SU-DHL-6 (cell line): Measurements from ENCODE around the gene HSPA12B.

Source experiments
- H2AFZ ChIP-seq: fragments of 200-600 bp; sonication (generic); 2 replicates; pipeline ENCODE4 v1.6.1; 2014; ENCODE audit warnings: low read depth, mild to moderate bottlenecking, moderate library complexity, mixed read lengths, antibody characterized with exemption, low read length; ENCODE audit not compliant: severe bottlenecking
- H3F3A ChIP-seq: fragments of 200-600 bp; shearing (Covaris generic); 2 replicates; pipeline ENCODE4 v1.6.0; 2016; ENCODE audit warnings: antibody characterized with exemption, mild to moderate bottlenecking; ENCODE audit not compliant: insufficient read depth
- H3K27ac ChIP-seq: fragments of 200-600 bp; sonication (generic); 2 replicates; pipeline ENCODE4 v1.5.1; 2016; ENCODE audit warnings: low read depth, mild to moderate bottlenecking, low read length, moderate library complexity, mixed read lengths
- H3K27me3 ChIP-seq: fragments of 200-600 bp; sonication (generic), shearing (Covaris generic); 2 replicates; pipeline ENCODE4 v1.6.0; 2014; ENCODE audit warnings: mild to moderate bottlenecking, low read length
- H3K36me3 ChIP-seq: fragments of 200-600 bp; sonication (generic); 2 replicates; pipeline ENCODE4 v1.6.1; 2014; ENCODE audit warnings: mild to moderate bottlenecking, low read length, mixed read lengths
- H3K4me2 ChIP-seq: fragments of 300-600, 200-600 bp; shearing (Covaris generic), sonication (generic); 2 replicates; pipeline ENCODE4 v1.6.0; 2014; ENCODE audit warnings: low read length, low read depth, mild to moderate bottlenecking; ENCODE audit not compliant: poor library complexity, severe bottlenecking
- H3K4me3 ChIP-seq: fragments of 200-600 bp; sonication (generic); 2 replicates; pipeline ENCODE4 v1.5.1; 2014; ENCODE audit warnings: antibody characterized with exemption, low read length, mild to moderate bottlenecking, mixed read lengths; ENCODE audit not compliant: insufficient read depth, poor library complexity, severe bottlenecking
- H3K79me2 ChIP-seq: fragments of 200-600 bp; sonication (generic); 2 replicates; pipeline ENCODE4 v1.6.1; 2014; ENCODE audit warnings: mild to moderate bottlenecking, low read length, moderate library complexity; ENCODE audit not compliant: insufficient read depth
- H3K9ac ChIP-seq: fragments of 200-600 bp; sonication (generic); 2 replicates; pipeline ENCODE4 v1.7.0; 2014; ENCODE audit warnings: mild to moderate bottlenecking, low read length
- H3K9me2 ChIP-seq: fragments of 200-600 bp; sonication (generic); replicated peaks from 2 replicates; pipeline ENCODE4 v1.6.1; 2014; ENCODE audit warnings: low read length; ENCODE audit not compliant: insufficient read depth
- H3K9me3 ChIP-seq: fragments of 200-600 bp; sonication (generic); 2 replicates; pipeline ENCODE4 v1.6.1; 2014; ENCODE audit warnings: low read length, mixed read lengths; ENCODE audit not compliant: insufficient read depth
- H4K20me1 ChIP-seq: fragments of 200-600 bp; sonication (generic); 2 replicates; pipeline ENCODE4 v1.6.1; 2014; ENCODE audit warnings: low read depth, mild to moderate bottlenecking, antibody characterized with exemption, low read length, moderate library complexity, mixed read lengths
- EZH2phosphoT487 ChIP-seq: fragments of 200-600 bp; sonication (generic), shearing (Covaris generic); conservative IDR thresholded peaks from 2 replicates; pipeline ENCODE4 v1.6.1; 2018; ENCODE audit warnings: mild to moderate bottlenecking, antibody characterized with exemption, low read length, moderate library complexity, mixed read lengths
- TF ChIP-seq, protein P1 (sequence below): fragments of 200-600 bp; sonication (generic); IDR thresholded peaks from one replicate; pipeline ENCODE4 v1.5.1; 2017; ENCODE audit warnings: antibody characterized with exemption, mild to moderate bottlenecking, low read length, moderate library complexity; ENCODE audit not compliant: insufficient read depth, poor library complexity, severe bottlenecking

The HSPA12B gene

GRCh38 chr20:3767110-3767426, 34.6 kb downstream of the HSPA12B start:
- TF ChIP-seq, protein P1, sequence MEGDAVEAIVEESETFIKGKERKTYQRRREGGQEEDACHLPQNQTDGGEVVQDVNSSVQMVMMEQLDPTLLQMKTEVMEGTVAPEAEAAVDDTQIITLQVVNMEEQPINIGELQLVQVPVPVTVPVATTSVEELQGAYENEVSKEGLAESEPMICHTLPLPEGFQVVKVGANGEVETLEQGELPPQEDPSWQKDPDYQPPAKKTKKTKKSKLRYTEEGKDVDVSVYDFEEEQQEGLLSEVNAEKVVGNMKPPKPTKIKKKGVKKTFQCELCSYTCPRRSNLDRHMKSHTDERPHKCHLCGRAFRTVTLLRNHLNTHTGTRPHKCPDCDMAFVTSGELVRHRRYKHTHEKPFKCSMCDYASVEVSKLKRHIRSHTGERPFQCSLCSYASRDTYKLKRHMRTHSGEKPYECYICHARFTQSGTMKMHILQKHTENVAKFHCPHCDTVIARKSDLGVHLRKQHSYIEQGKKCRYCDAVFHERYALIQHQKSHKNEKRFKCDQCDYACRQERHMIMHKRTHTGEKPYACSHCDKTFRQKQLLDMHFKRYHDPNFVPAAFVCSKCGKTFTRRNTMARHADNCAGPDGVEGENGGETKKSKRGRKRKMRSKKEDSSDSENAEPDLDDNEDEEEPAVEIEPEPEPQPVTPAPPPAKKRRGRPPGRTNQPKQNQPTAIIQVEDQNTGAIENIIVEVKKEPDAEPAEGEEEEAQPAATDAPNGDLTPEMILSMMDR: no peak
- TF ChIP-seq EZH2phosphoT487: no peak
- no peaks in the 10 kb centered on the region for H3K27me3 ChIP-seq
- peak overlapping the region; percentile 78 for H2AFZ ChIP-seq
- no peaks in the 10 kb centered on the region for H3K9me2 ChIP-seq
- H3K27ac ChIP-seq: no peak overlapping the region
- peak overlapping the region; percentile 92 for H3K9ac ChIP-seq
- H3K36me3 ChIP-seq: no peaks in the 10 kb centered on the region
- H3K4me2 ChIP-seq: peak overlapping the region; percentile 80
- peaks cover 30% of the 10 kb centered on the region for H3K79me2 ChIP-seq
- H3F3A ChIP-seq: peaks cover 7% of the 10 kb centered on the region; the same call in 1 of the 2 replicates
- H4K20me1 ChIP-seq: no peaks in the 10 kb centered on the region
- H3K9me3 ChIP-seq: no peaks in the 10 kb centered on the region
- H3K4me3 ChIP-seq: peak overlapping the region; percentile 97

DNA sequence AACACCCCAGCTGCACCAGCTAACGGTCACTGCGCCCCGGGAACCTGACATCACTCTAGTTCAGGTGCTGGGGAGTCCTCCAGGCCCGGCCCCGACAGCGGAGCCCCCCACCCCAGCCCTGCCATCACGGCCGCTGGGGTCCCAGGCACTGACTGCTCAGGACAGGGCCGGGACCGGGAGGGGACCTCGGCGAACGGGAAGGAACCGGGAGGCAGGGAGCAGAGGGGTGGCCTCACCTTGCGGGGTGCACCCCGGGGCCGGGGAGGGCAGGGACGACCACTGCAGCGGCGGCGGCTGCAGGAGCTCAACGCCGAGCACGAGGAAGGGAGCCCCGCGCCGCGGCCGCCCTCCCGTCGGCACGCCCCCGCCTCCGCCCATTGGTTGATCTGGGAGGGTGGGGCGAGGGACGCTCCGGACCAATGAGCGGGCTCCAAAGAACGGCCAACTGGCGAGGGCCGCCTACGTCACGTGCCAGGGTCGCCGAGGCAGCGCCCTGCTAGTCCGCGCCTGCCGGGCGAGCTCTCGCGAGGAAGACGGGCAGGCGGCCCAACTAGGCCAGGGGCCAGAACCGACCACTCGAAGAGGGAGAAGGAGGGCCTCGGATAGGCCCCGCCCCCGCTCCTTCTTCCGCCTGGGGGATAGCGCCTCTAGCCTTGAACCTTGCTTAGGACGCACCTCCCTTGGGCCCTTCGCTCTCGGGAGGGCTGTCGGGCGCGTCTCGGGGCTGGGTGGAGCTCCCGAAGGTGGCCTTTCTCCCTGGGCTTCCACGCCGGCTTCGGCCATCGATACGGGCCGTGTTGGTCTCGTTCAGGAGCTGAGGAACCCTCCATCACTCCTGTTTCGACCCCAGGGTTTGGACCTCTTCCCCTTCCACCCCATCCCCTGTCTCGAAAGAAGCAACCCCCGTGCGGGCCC, 35.2 kb downstream of the HSPA12B start, which contains the start of gene ADISSP:
Gene ADISSP, minus strand, starts transcription at position 327 of the 915 bp plus-strand sequence. CDS start 7,653 bp downstream, outside the sequence.
- Histone ChIP-seq H3K4me3 (peak within 1 kb of the TSS; percentile 97), H3K9ac (peak within 1 kb of the TSS; percentile 92), H3K4me2 (peak within 1 kb of the TSS; percentile 80), H4K20me1 (no peaks in the 10 kb centered on the region), H3K27ac (peak within 1 kb of the TSS; percentile 30), H3F3A (peaks cover 7% of the 10 kb centered on the region; the same call in 1 of the 2 replicates), H3K9me3 (no peaks in the 10 kb centered on the region), H3K9me2 (no peaks in the 10 kb centered on the region), H3K27me3 (no peaks in the 10 kb centered on the region), H2AFZ (peak within 1 kb of the TSS; percentile 78), H3K36me3 (no peaks in the 10 kb centered on the region), H3K79me2 (peaks cover 30% of the 10 kb centered on the region)
- TF ChIP-seq EZH2phosphoT487: no peak
- TF ChIP-seq, protein P1: no peak

GRCh38 chr20:3768342-3769130, 36.1 kb downstream of the HSPA12B start:
- Histone ChIP-seq H3K27ac (peak overlapping the region; percentile 30), H3K4me3 (peak overlapping the region; percentile 56), H4K20me1 (no peaks in the 10 kb centered on the region), H3K27me3 (no peaks in the 10 kb centered on the region), H3K79me2 (peaks cover 30% of the 10 kb centered on the region), H3K9me3 (no peaks in the 10 kb centered on the region), H2AFZ (peak overlapping the region; percentile 38), H3K36me3 (no peaks in the 10 kb centered on the region), H3K4me2 (peak overlapping the region; percentile 58), H3K9me2 (no peaks in the 10 kb centered on the region), H3K9ac (peak overlapping the region; percentile 92), H3F3A (peaks cover 7% of the 10 kb centered on the region; the same call in 1 of the 2 replicates)
- TF ChIP-seq EZH2phosphoT487: no peak
- TF ChIP-seq, protein P1: peak; percentile 35
